Measurements from ENCODE around the gene KCTD16.
A peak's percentile ranks its signal among the peaks of the same experiment; 100 is the strongest.

KCTD16 gene

GRCh38 chr5:144170276-144171024, at the start of gene KCTD16, which contains the start of gene YIPF5:
Gene KCTD16 (plus strand): TSS chr5:144170873.
Gene YIPF5 (minus strand): TSS chr5:144170659. CDS start chr5:144169955, 704 bp downstream.
- peaks cover 44% of the 10 kb centered on the region for H3K79me2 ChIP-seq (ENCODE audit: low read length)
- no peaks in the 10 kb centered on the region for H3K9me2 ChIP-seq (replicated peaks; ENCODE audit: insufficient read depth, low read length)
- H3K4me2 ChIP-seq (ENCODE audit: low read depth, low read length) = peak within 1 kb of the TSS; percentile 70
- DNase-seq = peak; percentile 99
- peak within 1 kb of the TSS; percentile 81 for H3K9ac ChIP-seq (ENCODE audit: low read length)
- H3K36me3 ChIP-seq (replicated peaks; ENCODE audit: insufficient read depth, low read length) = 0 out of 2 replicates have a peak, but pooled peaks cover under 1% of the 10 kb centered on the region
- TF ChIP-seq EZH2phosphoT487 (IDR thresholded peaks at IDR 0.05; ENCODE audit: low read length) = no peak
- TF ChIP-seq CTCF (IDR thresholded peaks at IDR 0.05; ENCODE audit: low read length) = no peak
- no peak for TF ChIP-seq EZH2 (optimal IDR thresholded peaks at IDR 0.05; ENCODE audit: low read depth, low read length)
- peak within 1 kb of the TSS; percentile 60; the same call in 1 of the 2 replicates for H3K27ac ChIP-seq (ENCODE audit: low read length)
- no peaks in the 10 kb centered on the region for H3K9me3 ChIP-seq (replicated peaks; ENCODE audit: insufficient read depth, low read length)
- no peaks in the 10 kb centered on the region for H3F3A ChIP-seq (ENCODE audit: insufficient read depth, low read length)
- no peaks in the 10 kb centered on the region for H4K20me1 ChIP-seq (ENCODE audit: insufficient read depth, low read length)
- peak within 1 kb of the TSS; percentile 87 for H3K4me3 ChIP-seq (ENCODE audit: low read length)
- H3K4me1 ChIP-seq (ENCODE audit: low read length) = peaks cover 18% of the 10 kb centered on the region; the same call in 1 of the 2 replicates
- H3K27me3 ChIP-seq (replicated peaks; ENCODE audit: insufficient read depth, low read length) = no peaks in the 10 kb centered on the region
- H2AFZ ChIP-seq (ENCODE audit: low read length) = peak within 1 kb of the TSS; percentile 85

- Histone ChIP-seq H3F3A (ENCODE audit: insufficient read depth, low read length) (no peaks in the 10 kb centered on the region), H2AFZ (ENCODE audit: low read length) (no peak overlapping the region), H3K4me1 (ENCODE audit: low read length) (no peaks in the 10 kb centered on the region), H4K20me1 (ENCODE audit: insufficient read depth, low read length) (no peaks in the 10 kb centered on the region), H3K27me3 (replicated peaks; ENCODE audit: insufficient read depth, low read length) (no peaks in the 10 kb centered on the region), H3K4me3 (ENCODE audit: low read length) (no peak overlapping the region), H3K36me3 (replicated peaks; ENCODE audit: insufficient read depth, low read length) (no peaks in the 10 kb centered on the region), H3K9me2 (replicated peaks; ENCODE audit: insufficient read depth, low read length) (no peaks in the 10 kb centered on the region), H3K9ac (ENCODE audit: low read length) (no peak overlapping the region), H3K9me3 (replicated peaks; ENCODE audit: insufficient read depth, low read length) (no peaks in the 10 kb centered on the region), H3K79me2 (ENCODE audit: low read length) (no peaks in the 10 kb centered on the region), H3K27ac (ENCODE audit: low read length) (no peak overlapping the region), H3K4me2 (ENCODE audit: low read depth, low read length) (no peak overlapping the region)
- DNase-seq = no peak
- no peak for TF ChIP-seq EZH2 (optimal IDR thresholded peaks at IDR 0.05; ENCODE audit: low read depth, low read length)
Observed at GRCh38 chr5:144121577-144121976, 49.1 kb upstream of the KCTD16 start.

- Histone ChIP-seq H3K79me2 (ENCODE audit: low read length) (no peaks in the 10 kb centered on the region), H2AFZ (ENCODE audit: low read length) (no peak overlapping the region), H3K4me1 (ENCODE audit: low read length) (no peaks in the 10 kb centered on the region), H3K4me2 (ENCODE audit: low read depth, low read length) (no peak overlapping the region), H3K9me3 (replicated peaks; ENCODE audit: insufficient read depth, low read length) (no peaks in the 10 kb centered on the region), H3K36me3 (replicated peaks; ENCODE audit: insufficient read depth, low read length) (no peaks in the 10 kb centered on the region), H3K4me3 (ENCODE audit: low read length) (no peak overlapping the region), H3K27ac (ENCODE audit: low read length) (no peak overlapping the region), H3K9ac (ENCODE audit: low read length) (no peak overlapping the region), H3F3A (ENCODE audit: insufficient read depth, low read length) (no peaks in the 10 kb centered on the region), H4K20me1 (ENCODE audit: insufficient read depth, low read length) (no peaks in the 10 kb centered on the region), H3K9me2 (replicated peaks; ENCODE audit: insufficient read depth, low read length) (no peaks in the 10 kb centered on the region), H3K27me3 (replicated peaks; ENCODE audit: insufficient read depth, low read length) (no peaks in the 10 kb centered on the region)
- TF ChIP-seq EZH2phosphoT487 (IDR thresholded peaks at IDR 0.05; ENCODE audit: low read length) = no peak
- no peak for TF ChIP-seq EZH2 (optimal IDR thresholded peaks at IDR 0.05; ENCODE audit: low read depth, low read length)
- no peak for TF ChIP-seq CTCF (IDR thresholded peaks at IDR 0.05; ENCODE audit: low read length)
- no peak for DNase-seq
Observed at GRCh38 chr5:144122081-144122480, 48.6 kb upstream of the KCTD16 start.

GRCh38 chr5:144122641-144123040, 48.0 kb upstream of the KCTD16 start:
- Histone ChIP-seq H3K9ac (ENCODE audit: low read length) (no peak overlapping the region), H3F3A (ENCODE audit: insufficient read depth, low read length) (no peaks in the 10 kb centered on the region), H3K4me1 (ENCODE audit: low read length) (no peaks in the 10 kb centered on the region), H2AFZ (ENCODE audit: low read length) (no peak overlapping the region), H3K36me3 (replicated peaks; ENCODE audit: insufficient read depth, low read length) (no peaks in the 10 kb centered on the region), H3K79me2 (ENCODE audit: low read length) (no peaks in the 10 kb centered on the region), H3K4me2 (ENCODE audit: low read depth, low read length) (no peak overlapping the region), H3K4me3 (ENCODE audit: low read length) (no peak overlapping the region), H3K27me3 (replicated peaks; ENCODE audit: insufficient read depth, low read length) (no peaks in the 10 kb centered on the region), H3K9me3 (replicated peaks; ENCODE audit: insufficient read depth, low read length) (no peaks in the 10 kb centered on the region), H3K27ac (ENCODE audit: low read length) (no peak overlapping the region), H4K20me1 (ENCODE audit: insufficient read depth, low read length) (no peaks in the 10 kb centered on the region), H3K9me2 (replicated peaks; ENCODE audit: insufficient read depth, low read length) (no peaks in the 10 kb centered on the region)
- TF ChIP-seq EZH2phosphoT487 (IDR thresholded peaks at IDR 0.05; ENCODE audit: low read length) (no peak), CTCF (IDR thresholded peaks at IDR 0.05; ENCODE audit: low read length) (no peak), EZH2 (optimal IDR thresholded peaks at IDR 0.05; ENCODE audit: low read depth, low read length) (no peak)
- DNase-seq = no peak
